AG08396 (cell line): ENCODE results near the gene ANKRD30B.
"Not testable (repeated sequence)": the region's sequence is repeated elsewhere in the genome, so short reads cannot be mapped to it uniquely, and the experiment has no call there.

Experiments used
- DNase-seq: peaks from one replicate; pipeline ENCODE4 v3.0.0; 2012; ENCODE audit warnings: low spot score, mixed read lengths

ANKRD30B gene, protein sequence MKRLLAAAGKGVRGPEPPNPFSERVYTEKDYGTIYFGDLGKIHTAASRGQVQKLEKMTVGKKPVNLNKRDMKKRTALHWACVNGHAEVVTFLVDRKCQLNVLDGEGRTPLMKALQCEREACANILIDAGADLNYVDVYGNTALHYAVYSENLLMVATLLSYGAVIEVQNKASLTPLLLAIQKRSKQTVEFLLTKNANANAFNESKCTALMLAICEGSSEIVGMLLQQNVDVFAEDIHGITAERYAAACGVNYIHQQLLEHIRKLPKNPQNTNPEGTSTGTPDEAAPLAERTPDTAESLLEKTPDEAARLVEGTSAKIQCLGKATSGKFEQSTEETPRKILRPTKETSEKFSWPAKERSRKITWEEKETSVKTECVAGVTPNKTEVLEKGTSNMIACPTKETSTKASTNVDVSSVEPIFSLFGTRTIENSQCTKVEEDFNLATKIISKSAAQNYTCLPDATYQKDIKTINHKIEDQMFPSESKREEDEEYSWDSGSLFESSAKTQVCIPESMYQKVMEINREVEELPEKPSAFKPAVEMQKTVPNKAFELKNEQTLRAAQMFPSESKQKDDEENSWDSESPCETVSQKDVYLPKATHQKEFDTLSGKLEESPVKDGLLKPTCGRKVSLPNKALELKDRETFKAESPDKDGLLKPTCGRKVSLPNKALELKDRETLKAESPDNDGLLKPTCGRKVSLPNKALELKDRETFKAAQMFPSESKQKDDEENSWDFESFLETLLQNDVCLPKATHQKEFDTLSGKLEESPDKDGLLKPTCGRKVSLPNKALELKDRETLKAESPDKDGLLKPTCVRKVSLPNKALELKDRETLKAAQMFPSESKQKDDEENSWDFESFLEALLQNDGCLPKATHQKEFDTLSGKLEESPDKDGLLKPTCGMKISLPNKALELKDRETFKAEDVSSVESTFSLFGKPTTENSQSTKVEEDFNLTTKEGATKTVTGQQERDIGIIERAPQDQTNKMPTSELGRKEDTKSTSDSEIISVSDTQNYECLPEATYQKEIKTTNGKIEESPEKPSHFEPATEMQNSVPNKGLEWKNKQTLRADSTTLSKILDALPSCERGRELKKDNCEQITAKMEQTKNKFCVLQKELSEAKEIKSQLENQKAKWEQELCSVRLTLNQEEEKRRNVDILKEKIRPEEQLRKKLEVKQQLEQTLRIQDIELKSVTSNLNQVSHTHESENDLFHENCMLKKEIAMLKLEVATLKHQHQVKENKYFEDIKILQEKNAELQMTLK (N-terminal part only)

DNA sequence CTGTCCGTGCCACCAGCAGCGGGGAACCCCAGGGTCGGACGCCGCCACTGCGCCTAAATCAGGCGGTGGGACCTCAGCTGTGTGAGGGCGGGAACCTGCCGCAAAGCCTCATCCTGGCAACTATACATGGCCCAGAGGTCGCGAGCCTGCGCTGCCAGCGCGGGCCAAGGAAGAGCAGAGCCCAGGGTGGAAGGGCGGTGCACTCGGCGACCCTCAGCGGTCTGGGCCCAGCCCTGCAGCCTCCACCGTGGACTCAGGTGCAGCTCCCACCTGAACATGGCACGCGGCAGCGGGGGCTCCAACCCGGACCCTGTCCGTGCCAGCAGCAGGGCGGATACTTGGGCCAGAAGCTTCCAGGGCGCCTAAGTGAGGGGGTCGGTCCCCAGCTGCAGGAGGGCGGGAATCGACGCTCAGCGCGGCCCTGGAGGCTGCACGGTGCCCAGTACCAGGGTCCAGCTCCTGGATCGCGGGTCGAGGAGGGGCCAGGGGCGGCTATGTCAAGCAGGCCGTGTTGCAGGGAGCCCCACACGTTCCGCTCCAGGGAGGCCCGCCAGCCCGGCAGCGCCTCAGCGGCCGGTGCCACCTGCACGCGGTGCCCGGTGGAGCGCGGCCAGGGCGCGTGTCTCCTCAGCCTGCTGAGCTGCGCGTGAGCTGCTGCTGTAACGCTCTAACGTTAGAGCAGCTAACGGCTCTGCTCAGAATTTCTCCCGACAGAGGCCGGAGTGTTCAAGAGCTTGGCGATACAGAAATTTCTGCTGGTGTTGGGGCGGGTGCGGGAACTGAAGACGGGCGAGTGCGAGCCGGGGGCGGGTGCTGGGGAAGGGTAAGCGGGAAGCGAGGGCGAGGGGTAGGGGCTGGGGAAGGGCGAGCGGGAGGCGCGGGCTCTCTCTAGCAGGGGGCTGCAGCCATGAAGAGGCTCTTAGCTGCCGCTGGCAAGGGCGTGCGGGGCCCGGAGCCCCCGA, at the start of gene ANKRD30B:
Gene ANKRD30B, plus strand, starts transcription at position 660 of the 962 bp plus-strand sequence. Its CDS starts 248 bp downstream, at position 908.
- no peak for DNase-seq

DNA sequence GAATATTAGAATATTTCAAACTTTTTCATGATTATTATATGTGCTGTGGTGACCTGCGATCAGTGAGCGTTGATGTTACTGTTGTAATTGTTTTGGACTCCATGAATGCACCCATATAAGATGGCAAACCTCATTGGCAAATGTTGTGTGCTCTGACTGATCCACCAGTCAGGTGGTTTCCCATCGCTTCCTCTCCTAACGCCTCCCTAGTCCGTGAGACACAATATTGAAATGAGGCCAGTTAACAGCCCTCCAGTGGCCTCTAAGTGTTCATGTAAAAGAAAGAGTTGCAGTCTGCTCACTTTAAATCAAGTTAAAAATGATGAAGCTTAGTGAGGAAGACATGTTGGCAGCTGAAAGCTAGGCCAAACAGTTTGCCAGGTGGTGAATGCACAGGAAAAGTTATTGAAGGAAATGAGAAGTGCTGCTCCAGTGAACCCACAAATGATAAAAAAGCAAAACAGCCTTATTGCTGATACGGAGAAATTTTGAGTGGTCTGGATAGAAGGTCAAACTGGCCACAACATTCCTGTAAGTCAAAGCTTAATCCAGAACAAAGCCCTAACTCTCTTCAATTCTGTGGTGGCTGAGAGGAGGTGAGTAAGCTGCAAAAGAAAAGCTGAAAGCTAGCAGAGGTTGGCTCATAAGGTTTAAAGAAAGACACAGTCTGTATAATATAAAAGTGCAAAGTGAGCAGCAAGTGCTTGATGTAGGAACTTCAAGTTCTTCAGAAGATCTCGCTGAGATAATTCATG, 46.5 kb upstream of the ANKRD30B start:
- DNase-seq, result not testable (repeated sequence)

DNA sequence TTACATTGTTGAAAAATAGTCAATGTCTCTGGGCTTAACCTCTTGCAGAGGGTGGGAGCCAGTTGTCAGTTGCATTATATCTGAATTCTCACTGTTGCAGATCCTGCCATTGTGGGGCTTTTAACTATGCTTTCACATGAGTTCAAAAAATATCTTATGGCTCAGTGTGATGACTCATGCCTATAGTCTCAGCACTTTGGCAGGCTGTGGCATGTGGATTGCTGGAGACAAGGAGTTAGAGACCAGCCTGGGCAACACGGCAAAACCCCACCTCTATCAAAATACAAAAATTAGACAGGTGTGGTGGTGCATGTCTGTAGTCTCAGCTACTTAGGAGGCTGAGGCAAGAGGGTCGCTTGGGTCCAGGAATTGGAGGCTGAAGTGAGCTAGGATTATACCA, 38.2 kb upstream of the ANKRD30B start:
- DNase-seq, result not testable (repeated sequence)

DNA sequence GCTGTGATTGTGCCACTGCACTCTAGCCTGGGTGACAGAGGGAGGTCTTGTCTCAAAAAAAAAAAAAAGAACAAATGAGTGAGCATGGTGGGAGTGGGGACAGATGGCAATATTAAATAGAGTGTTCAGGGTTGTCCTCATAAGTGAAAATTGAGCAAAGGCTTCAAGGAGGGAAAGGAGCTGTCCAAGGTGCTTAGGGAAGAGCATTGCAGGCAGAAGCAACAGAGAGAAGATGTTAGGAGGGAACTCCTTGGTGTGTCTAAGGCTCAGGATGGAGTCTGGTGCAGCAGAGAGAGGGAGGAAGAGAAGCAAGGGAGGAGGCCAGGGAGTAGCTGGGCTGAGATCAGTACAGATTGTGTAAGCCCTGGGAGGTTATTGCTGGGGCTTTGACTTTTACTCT, 26.4 kb upstream of the ANKRD30B start:
- DNase-seq, result not testable (repeated sequence)

DNA sequence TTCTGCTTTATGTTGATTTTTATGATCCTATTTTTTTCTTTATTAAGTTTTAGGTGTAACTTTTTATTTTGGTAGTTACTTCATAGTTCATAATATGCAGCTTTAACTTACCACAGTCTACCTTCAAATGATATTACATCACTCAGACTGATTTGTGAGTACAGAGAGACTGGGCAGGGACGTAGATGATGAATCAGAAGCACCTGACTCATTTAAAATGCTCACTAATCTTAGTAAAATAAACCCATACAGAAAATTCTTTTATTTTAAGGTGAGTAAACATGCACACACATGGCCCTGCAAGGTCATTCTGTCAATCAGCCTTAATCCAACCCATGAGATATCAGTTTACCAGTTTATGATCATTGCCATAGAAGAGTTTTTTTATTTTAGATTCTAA, 8.9 kb upstream of the ANKRD30B start:
- DNase-seq, result not testable (repeated sequence)

DNA sequence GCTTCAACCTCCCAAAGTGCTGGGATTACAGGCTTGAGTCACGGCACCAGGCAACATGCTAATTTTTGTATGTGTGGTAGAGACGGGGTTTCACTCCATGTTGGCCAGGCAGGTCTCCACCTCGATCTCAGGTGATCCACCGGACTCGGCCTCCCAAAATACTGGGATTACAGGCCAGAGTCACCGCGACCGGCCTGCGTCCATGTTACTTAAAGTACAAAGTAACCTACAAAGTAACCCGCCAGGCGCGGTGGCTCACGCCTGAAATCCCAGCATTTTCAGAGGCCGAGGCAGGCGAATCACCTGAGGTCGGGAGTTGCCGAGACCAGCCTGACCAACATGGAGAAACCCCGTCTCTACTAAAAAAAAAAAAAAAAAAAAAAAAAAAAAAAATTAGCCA, 1.1 kb upstream of the ANKRD30B start:
- no peak for DNase-seq

DNA sequence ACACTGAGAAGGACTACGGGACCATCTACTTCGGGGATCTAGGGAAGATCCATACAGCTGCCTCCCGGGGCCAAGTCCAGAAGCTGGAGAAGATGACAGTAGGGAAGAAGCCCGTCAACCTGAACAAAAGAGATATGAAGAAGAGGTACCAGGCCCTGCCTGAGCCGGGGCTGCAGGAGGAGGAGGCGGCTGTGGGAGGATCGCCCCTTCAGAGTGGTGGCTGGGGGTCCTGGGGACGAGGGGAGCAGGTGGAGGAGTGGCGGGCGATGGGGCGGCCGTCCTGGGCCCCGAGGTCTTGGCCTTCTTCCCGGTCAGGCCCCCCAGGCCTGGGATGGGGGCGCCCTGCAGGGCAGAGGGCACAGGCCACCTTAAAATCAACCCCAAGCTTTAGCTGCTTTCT, 524 bp downstream of the ANKRD30B start:
- no peak for DNase-seq

DNA sequence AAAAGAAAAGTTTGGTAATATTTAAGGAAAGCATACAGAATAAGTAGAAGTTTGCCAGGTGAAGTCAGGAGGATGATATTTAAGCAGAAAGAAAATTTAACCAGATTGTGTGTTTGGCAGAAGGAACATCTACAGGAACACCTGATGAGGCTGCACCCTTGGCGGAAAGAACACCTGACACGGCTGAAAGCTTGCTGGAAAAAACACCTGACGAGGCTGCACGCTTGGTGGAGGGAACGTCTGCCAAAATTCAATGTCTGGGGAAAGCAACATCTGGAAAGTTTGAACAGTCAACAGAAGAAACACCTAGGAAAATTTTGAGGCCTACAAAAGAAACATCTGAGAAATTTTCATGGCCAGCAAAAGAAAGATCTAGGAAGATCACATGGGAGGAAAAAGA, 15.6 kb downstream of the ANKRD30B start:
- not testable (repeated sequence) for DNase-seq

DNA sequence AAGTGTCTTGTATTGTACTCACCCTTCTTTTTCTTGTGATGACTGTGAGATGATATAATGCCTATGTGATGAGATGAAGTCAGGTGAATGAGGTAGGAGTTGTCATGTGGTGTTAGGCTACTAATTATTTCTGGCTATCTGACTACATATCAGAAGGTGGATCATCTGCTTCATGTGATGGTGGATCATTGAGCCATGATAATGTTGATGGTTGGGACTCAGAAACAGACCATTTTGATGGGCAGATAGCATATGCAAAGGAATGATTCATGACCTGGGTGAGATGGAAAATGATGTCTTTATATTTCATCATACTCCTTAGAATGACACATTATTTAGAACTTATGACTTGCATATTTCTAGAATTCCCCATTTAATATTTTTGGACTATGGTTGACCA, 19.5 kb downstream of the ANKRD30B start:
- no peak for DNase-seq

DNA sequence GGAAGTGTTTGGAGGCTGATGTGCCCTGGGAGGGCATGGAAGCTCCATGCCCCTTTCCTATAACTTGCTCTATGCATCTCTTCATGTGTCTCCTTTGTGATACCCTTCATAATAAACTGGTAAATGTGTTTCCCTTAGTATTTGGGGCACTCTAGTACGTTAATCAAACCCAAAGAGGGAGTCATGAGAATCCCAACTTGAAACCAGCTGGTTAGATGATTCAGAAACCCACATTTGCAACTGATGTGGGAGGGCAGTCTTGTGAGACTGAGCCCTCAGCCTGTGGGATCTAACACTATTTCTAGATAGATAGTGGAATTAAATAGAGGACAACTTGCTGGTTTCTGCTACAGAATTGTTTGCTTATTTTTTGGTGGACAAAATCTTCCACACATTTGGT, 20.3 kb downstream of the ANKRD30B start:
- DNase-seq, result no peak

DNA sequence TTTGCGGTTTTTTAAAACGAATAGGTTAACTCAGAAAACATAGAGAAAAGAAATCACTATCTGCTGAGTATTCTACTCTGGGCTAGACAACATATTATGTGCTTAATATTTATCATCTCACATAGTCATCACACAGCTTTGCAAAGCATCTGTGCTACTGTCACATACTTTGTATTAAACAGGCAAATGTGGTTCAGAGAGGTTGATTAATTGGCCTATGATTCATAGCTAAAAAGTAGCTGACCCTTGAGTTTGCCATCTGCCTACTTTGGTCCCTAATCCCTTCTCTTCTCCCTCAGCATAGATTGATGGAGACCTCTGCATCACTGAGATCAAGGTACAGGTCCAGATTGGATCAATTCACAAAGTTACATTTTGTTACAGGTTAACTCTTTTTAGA, 21.4 kb downstream of the ANKRD30B start:
- no peak for DNase-seq

DNA sequence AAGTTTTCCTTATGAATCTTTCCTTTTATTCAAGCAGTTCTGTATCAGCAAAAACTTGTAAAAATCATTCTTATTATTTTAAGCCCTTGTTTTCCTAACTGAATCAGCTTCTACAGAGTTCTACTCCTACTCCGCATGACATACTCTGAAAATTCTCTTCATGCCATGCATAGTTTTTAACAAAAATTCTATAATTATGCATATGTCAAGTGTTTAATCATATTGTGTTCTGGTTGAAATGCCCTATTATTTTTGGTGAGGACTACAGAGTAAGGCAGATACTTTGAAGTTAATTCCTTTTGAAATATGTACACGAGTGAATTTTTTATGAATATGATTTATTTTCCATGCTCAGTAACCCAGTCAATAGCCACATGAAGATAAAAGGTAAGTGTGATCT, 28.8 kb downstream of the ANKRD30B start:
- DNase-seq, result no peak

DNA sequence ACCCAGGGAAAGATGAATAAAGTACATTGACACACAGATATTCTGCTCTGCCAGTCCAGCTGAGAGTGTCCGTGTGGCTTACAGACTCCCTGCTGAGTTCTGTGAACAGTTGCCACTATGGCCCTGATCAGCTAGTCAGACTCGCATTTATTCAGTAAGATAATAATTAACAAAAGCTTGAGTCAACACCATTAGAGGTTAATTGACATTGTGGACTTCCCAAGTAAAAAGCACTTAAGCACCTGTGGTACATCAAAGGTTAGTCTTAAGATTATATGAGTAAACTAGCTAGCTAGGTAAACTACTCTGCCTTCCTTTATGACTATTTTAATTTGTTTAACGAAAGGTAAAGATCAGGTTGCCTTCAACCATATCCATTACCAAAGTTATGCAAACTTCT, 33.7 kb downstream of the ANKRD30B start:
- no peak for DNase-seq

DNA sequence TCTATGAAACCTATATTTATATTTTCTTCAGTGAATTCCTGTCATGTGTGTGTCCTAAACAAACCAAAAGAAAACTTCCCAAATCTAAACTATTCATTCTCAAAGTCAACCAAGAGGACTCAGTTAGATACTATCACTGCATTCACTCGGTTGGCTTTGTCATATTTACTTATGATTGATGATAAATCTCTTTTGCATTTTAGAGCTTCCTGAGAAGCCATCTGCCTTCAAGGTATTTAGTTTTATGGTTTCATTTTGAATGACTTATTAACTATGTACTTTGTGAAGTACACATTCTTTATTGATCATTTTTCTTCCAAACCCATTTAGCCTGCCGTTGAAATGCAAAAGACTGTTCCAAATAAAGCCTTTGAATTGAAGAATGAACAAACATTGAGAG, 36.2 kb downstream of the ANKRD30B start:
- no peak for DNase-seq

DNA sequence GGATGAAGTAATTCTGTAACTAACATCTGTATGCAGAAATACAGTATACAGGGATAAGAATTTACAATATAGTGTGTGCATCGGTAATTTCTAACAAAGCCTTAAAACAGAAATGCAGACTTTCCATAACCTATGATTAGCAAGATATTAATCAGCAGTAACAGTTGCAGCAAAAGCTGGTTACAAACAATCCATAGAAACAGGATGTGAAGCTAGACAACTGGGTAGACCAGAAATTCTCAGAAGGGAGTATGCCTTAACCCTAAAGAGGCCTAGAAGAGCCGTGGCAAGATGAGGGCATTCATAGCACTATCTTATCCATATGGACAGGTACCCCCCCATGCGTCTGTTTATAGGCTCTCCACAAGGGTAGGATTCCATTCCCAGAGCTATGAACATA, 48.9 kb downstream of the ANKRD30B start:
- DNase-seq, result not testable (repeated sequence)

DNA sequence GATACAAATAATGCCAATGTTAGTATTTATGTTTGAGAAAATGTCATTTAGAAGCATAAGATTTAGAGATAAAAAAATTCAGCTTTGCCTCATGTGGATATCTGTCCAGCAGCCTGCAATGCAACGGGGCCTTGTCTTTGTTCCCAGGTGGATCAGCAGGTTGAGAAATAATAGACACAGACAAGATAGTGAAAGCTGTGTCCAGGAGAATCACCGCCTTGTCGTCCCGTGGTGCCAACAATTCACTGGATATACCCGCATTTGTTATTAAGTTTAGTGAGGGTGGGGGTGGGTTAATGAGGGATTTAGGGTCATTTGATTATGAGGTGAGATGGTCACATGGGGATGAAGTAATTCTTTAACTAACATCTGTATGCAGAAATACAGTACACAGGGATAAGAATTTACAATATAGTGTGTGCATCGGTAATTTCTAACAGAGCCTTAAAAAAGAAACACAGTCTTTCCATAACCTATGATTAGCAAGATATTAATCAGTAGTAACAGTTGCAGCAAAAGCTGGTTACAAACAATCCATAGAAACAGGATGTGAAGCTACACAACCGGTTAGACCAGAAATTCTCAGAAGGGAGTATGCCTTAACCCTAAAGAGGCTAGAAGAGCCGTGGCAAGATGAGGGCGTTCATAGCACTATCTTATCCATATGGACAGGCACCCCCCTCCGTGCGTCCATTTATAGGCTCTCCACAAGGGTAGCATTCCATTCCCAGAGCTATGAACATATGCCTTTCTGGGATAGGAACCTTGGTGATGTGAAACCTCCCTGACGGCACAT, 50.2 kb downstream of the ANKRD30B start:
- DNase-seq, result not testable (repeated sequence)

DNA sequence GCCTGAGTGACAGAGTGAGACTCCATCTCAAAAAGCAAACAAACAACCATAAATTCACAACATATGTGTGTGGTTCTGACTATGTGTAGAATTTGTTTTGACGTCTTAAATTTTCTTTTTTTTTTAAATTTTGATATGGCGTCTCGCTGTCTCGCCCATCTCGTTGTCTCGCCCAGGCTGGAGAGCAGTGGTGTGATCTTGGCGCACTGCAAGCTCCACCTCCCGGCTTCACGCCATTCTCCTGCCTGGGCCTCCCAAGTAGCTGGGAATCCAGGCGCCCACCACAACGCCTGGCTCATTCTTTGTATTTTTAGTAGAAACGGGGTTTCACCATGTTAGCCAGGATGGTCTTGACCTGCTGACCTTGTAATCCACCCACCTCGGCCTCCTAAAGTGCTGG, 63.1 kb downstream of the ANKRD30B start:
- not testable (repeated sequence) for DNase-seq

DNA sequence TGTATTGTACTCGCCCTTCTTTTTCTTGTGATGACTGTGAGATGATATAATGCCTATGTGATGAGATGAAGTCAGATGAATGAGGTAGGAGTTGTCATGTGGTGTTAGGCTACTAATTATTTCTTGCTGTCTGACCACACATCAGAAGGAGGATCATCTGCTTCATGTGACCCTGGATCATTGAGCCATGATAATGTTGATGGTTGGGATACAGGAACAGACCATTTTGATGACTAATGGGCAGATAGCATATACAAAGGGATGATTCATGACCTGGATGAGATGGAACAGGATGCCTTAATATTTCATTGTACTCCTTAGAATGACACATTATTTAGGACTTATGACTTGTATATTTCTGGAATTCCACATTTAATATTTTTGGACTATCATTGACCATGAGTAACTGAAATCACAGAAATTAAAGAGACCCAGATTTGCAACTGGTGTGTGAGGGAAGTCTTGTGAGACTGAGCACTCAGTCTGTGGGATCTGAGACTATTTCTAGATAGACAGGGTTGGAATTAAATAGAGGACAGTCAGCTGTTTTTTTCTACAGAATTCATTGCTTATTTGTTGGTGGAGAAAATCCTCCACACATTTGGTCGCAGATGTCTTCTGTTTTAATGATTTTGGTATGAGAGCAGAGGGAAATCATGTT, 79.1 kb downstream of the ANKRD30B start:
- DNase-seq, result peak; percentile 1

DNA sequence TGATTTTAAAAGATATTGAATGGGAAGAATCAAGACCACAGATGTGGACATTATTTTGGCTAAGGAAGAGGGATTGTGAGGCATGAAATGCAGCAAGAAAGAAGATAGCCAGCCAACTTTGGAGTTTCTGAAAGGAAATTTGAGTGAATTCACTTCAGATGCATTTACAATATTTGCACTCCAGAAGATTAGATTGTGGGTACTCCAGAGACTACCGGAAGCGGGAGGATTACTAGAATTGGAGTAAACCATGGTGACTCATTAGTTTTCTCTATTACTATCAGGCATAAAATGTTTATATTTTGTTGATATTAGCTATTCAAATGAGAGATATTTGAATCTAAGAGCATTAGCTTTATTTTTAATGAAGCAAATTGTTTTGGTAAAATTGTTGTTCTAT, 93.6 kb downstream of the ANKRD30B start:
- DNase-seq, result not testable (repeated sequence)
